NCI-H2227 (cell line): ENCODE results near the gene ACCSL.

Experiments used
- DNase-seq: peaks from one replicate; lab custom pipeline; 2025; ENCODE audit not compliant: unreplicated experiment; lab: John Stamatoyannopoulos, UW

The ACCSL gene

DNA sequence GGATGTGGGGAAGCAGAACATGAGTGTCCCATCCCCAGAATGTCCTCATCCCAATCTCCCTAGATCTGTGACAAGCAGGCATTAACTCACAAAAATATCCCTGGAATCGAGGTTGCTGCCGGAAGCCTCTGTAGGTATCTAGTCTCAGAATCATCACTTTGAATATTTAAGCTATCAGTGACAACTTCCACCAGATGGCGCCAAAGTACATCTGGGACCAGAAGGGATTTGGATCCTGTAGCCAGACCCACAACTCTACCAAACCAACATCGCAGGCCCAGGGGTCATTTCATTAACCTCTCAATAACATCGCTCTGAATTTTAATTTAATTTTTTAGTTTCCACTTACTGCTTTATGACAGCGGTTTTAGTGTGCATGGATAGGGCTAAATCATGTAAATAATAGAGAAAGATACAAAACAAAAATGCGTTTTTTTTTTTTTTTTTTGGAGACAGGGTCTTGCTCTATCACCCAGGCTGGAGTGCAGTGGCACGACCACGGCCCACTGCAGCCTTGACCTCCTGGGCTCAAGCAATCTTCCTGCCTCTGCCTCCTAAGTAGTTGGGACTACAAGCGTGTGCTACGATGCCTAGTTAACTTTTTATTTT, 46.6 kb downstream of the ACCSL start:
- DNase-seq = peak; percentile 91

DNA sequence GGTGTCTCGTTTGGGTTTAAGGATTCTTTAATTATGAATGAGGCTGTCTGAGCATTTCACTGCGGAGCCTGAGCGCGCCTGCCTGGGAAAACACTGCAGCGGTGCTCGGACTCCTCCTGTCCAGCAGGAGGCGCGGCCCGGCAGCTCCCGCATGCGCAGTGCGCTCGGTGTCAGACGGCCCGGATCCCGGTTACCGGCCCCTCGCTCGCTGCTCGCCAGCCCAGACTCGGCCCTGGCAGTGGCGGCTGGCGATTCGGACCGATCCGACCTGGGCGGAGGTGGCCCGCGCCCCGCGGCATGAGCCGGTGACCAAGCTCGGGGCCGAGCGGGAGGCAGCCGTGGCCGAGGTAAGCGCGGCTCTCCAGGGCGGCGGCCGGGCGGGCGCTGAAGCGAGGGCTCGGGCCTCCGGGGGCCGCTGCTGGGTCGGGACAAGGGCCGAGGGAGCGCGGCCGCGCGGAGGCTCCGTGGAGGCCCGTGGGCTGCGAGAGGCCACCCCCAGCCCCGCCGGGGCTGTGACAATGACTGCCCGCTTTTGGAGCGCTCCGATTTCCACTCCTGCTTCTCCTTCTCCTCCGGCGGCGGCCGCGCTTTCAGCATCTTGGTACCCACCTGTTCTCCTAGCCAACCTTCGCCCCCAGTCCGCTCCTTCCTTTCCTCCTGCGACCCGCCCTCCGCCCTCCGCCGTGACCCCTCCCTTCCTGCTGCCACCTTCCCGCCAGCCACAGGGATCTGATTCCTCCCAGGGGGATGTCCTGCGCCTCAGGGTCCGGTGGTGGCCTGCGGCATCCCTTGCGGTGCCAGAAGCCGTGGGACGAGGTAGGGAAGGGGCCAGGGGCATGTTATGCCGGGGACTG, 48.0 kb downstream of the ACCSL start, which contains the start of gene EXT2:
EXT2 (plus strand) TSS at position 173 of the 854 bp plus-strand sequence. CDS start 12,035 bp downstream, outside the sequence.
- peak; percentile 90 for DNase-seq

DNA sequence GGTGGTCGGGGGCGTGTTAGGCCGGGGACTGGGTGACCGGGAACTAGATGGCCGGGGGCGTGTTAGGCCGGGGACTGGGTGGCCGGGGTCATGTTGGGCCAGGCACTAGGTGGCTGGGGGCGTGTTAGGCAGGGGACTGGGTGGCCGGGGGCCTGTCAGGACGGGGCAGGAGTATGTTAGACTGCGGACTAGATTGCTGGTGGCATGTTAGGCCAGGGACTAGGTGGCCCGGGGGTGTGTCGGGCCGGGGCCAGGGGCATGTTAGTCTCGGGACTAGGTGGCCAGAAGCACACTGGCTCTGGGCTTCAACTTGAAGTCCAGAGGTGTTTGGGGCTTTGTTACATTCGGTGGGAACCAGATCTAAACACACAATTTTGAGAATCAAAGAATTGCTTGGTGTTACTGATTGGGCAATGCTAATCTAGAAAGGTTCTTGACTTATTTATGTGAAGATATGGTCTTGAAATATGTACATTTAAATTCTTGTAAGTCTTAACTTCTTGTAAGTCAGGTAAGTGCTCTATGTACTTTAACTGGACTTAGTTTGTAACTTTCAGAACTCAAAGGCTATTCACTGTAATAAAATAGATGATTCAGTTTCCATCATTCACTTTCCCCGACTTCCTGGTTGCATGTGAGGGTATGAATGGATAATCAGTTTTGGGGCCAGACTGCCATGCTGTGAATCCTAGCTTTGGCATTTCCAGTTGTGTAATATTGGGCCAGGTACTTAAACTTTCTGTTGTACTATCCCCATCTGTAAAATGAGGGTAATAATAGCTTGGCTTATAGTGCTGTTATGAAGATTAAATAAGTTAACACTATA, 48.8 kb downstream of the ACCSL start:
- DNase-seq = no peak

GRCh38 chr11:44097821-44098220, 50.0 kb downstream of the ACCSL start:
- DNase-seq = no peak

- no peak for DNase-seq
Measured at GRCh38 chr11:44101098-44101497, 53.3 kb downstream of the ACCSL start.

DNA sequence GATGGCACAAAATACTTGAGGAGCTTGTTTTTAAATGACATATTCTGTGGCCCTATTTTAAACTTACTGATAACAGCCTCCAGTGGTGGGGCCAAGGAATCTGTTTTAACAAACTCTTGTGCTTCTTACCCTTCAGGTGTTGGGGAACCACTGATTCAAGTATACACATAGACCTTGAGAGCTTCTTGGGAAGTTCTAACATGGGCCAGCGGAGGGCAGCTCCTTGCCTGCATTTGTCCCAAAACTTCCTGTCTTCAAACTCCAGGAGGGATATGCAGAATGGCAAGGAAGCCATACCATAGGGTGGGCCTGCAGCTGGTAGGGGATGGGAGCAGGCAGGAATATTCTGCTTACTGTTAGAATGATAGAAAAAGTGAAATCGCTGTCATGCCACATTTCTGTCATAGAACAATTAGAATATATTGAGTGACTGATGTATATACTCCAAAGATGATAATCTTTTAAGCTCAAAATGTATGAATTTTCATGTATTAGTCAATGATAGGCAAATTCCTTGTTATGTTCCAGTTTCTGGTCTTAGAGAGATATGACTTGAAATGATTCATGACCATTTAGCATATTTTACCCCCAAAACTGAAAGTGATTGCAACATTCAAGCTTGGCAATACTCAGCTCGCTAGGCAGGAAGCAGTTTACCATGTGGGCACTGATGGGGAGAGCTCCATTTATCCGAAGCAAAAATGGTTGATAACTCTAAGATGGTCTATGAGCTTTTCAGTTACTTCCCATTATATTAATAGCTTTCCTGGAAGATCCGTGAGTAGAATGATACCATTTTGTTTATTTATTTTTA, 56.9 kb downstream of the ACCSL start:
- DNase-seq = no peak

- no peak for DNase-seq
Measured at GRCh38 chr11:44108260-44108659, 60.5 kb downstream of the ACCSL start.
